Middle frontal gyrus (tissue), 1 donor: ENCODE data around the gene PTPN9.
A peak's percentile ranks its signal among the peaks of the same experiment; 100 is the strongest.
"Not testable (repeated sequence)": the region's sequence is repeated elsewhere in the genome, so short reads cannot be mapped to it uniquely, and the experiment has no call there.

Experiments
- DNase-seq: peaks from one replicate; pipeline ENCODE4 v3.0.0-alpha.2; 2015; ENCODE audit warnings: low spot score; ENCODE audit errors: extremely low spot score

The PTPN9 gene

GRCh38 chr15:75532413-75533250 lies 46.5 kb downstream of the PTPN9 start:
- DNase-seq, result no peak

DNA sequence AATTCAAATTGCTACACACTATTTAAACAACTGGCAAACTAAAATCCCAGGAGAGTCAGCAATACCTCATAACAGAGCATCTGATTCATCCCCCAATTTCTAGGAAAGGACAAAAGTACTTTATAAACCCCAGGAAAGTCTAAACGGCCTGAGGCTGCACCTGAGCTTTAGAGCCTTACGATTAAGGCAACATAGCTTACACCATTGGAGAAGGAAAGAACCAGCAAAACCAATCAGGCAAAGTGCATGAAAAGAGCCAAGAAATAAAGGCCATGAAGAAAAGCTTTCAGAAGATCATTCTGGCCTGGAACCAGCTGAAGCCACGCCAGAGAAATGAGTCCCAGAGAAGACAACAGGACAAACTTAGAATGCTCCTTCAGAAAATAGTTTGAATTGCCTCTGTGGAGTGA lies 48.1 kb downstream of the PTPN9 start:
- DNase-seq, result peak; percentile 22

DNA sequence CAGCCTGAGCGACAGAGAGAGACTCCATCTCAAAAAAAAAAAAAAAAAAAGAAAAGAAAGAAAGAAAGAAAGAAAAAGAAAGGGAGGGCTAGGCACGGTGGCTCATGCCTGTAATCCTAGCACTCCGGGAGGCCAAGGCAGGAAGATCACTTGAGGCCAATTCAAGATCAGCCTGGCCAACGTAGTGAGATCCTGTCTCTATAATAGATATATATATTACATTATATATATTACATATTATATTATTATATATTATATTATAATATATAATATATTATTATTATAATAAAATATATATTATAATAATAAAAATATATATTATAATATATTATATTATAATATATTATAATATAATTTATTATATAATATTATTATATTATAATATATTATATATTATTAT lies 48.9 kb downstream of the PTPN9 start:
- DNase-seq, result no peak

DNA sequence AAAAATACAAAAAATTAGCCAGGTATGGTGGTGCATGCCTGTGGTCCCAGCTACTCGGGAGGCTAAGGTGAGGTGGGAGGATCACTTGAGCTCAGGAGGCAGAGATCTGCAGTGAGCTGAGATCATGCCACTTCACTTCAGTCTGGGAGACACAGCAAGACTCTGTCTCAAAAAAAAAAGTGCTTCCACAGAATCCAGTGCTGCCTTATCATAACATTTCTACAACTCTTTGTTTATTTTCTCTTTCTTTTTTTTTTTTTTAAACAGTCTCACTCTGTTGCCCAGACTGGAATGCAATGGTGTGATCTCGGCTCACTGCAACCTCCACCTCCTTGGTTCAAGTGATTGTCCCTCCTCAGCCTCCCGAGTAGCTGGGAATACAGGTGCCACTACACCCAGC lies 53.4 kb downstream of the PTPN9 start:
- DNase-seq, result not testable (repeated sequence)

GRCh38 chr15:75523011-75523410 lies 56.1 kb downstream of the PTPN9 start:
- no peak for DNase-seq

DNA sequence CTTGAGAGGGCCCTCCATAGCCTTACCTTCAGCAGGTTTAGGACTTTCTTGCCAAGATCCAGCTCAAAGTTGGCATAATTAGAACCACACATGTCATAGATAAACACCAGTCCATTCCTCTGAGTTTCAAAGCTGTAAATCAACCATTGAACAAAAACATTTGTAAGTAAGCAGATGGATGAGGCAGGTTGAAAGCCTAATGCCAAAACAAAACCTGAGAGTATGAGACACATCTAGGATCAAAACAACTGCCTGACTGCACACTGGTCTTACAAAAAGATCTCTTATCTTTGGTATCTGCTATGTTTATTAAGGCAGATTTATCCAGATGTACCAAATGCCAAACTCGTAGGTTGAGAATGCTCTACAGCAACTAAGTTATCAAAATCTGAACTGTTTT lies 61.9 kb downstream of the PTPN9 start:
- DNase-seq, result no peak

GRCh38 chr15:75508840-75509532 lies 70.1 kb downstream of the PTPN9 start:
- DNase-seq, result no peak

GRCh38 chr15:75502360-75502759 lies 76.8 kb downstream of the PTPN9 start:
- no peak for DNase-seq

GRCh38 chr15:75493732-75494131 lies 85.4 kb downstream of the PTPN9 start:
- DNase-seq, result no peak

DNA sequence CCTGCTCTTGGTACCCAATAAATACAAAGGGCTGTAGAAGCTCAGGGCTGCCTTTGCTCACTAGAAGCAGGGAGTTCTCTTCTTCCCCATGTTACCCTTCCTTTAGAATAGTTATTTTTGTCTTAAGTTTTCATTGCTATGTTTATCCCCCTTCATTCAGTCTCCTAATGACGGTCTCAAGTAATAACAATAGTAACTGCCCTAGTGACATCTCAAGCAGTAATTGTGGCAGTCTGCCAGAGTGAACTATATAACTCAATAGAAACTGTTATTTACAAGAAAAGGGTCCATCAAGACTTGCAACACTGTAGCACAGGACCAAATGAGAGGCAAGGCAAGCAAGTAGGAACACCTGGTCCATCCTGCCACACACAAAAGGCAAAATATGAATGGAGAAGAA lies 95.2 kb downstream of the PTPN9 start:
- DNase-seq, result no peak

DNA sequence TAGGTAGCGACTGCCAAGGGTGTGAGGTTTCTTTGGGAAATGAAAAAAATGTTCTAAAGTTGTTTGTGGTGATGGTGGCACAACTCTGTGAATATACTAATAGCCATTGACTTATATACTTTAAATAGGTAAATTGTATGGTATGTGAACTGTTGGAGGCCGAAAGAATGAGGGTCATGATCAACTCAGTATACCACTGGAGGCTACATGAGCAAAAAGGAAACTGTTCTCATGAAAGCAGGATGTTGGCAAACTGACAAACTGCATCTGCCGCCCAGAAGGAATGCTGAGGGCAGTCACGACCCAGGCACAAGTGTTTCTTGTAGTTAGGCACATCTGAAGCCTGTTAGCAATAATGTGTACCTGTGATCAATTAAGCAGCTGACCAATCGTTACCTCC lies 95.6 kb downstream of the PTPN9 start:
- not testable (repeated sequence) for DNase-seq

DNA sequence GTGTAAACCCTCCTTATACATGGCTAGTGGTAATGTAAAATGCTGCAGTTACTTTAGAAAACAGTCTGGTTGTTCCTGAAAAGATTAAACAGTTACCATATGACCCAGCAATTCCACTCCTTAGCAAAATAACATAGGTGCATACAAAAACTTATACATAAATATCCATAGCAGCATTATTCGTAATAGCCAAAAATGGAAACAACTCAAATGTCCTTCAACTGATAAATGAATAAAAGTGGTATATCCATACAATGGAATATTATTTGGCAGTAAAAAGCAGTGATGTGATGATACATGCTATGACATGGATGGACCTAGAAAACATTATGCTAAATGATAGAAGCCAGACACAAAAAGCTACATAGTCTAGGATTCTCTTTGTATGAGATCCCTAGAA lies 96.0 kb downstream of the PTPN9 start:
- DNase-seq, result no peak

DNA sequence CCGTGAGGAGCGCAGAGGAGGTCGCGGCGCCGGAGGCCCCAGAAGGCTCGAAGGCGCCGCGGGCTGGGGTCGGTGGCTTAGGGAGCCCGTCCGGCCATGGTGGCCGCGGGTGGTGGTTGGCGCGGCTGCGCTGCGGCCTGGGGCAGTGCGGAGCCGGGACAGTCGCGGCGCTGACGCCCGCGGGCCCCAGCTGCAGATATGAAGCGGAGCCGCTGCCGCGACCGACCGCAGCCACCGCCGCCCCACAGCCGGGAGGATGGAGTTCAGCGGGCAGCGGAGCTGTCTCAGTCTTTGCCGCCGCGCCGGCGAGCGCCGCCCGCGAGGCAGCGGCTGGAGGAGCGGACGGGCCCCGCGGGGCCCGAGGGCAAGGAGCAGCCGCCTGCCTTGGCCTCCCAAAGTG lies 98.7 kb downstream of the PTPN9 start:
- DNase-seq, result not testable (repeated sequence)

DNA sequence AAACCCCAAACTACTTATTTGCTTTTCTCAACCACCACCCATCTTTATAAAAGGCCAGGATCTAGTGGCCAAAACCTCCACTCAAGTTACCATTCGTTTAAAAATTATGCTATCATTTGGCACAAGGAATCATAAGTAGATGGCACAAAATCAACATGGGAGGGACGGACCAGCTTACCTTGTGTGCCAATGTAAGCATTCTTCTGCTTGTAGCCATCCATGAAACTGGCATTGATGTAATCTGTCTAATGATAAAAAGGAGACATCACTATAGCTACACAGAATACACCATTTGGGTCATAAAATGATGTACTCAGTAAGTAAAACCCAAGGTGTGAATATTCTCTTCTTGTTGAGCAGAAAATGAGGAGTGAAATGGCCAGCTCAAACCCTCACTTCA lies 99.4 kb downstream of the PTPN9 start:
- DNase-seq, result no peak

DNA sequence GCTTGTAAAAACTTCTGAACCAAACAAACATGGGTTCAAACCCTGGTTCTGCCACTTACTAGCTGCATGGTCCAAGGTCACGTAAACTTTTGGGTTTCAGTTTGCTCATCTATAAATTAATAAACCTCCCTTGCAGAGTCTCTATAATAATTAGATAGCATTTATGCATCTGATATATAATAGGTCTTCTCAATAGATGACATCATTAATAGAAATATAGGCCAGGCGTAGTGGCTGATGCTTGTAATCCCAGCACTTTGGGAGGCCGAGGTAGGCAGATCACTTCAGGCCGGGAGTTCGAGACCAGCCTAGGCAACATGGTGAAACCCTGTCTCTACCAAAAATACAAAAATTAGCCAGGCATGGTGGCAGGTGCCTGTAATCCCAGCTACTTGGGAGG lies 102.0 kb downstream of the PTPN9 start:
- DNase-seq, result not testable (repeated sequence)

GRCh38 chr15:75468913-75469598 lies 110.1 kb downstream of the PTPN9 start:
- DNase-seq, result no peak

GRCh38 chr15:75460646-75461045 lies 118.5 kb downstream of the PTPN9 start:
- DNase-seq, result no peak

- DNase-seq, result no peak
These were observed 119.5 kb downstream of the PTPN9 start for GRCh38 chr15:75459581-75459980.

DNA sequence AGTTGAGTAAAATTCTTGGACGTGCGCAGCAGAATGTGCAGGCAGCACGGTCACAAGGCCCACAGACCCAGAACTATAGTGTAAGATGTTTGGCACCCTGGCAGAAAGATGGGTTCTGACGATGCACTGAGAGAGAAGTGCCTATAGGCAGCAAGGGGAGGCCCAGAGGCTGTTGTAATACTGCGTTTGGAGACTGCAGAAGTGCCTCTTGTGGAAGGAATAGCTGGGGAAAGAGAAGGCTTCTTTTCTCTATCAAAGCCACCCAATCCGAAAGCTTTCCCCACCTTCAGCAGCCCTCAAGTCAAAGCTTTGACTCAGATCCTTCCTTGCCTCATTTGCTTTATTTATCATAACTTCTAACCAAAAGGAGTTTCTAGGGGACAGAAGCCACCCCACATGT lies 122.4 kb downstream of the PTPN9 start:
- DNase-seq, result no peak

GRCh38 chr15:75455982-75456531 lies 123.1 kb downstream of the PTPN9 start:
- no peak for DNase-seq

- peak; percentile 75 for DNase-seq
These were observed 123.6 kb downstream of the PTPN9 start for GRCh38 chr15:75455424-75455981.
